PFSK-1 (cell line): ENCODE measurements around the gene ADCY7.

Source experiments
- POLR2AphosphoS5 ChIP-seq: IDR thresholded peaks from 2 replicates; pipeline ENCODE4 v1.6.1; 2012; ENCODE audit warnings: low read depth, mild to moderate bottlenecking, control low read depth, low read length, moderate library complexity
- TAF1 ChIP-seq: IDR thresholded peaks from 2 replicates; pipeline ENCODE4 v1.6.1; 2012; ENCODE audit warnings: low read length, control low read depth, borderline replicate concordance; ENCODE audit not compliant: insufficient read depth
- TF ChIP-seq, protein P1 (sequence below), 2 experiments: IDR thresholded peaks; 2 replicates each; pipeline versions ENCODE4 v1.6.1 to v1.8.0; 2011 to 2012; ENCODE audit warnings: low read depth in 2 of 2, low read length in 2 of 2, control low read depth in 1 of 2, inconsistent platforms in 1 of 2, mild to moderate bottlenecking in 1 of 2, moderate library complexity in 1 of 2; ENCODE audit not compliant: insufficient read depth in 1 of 2

DNA sequence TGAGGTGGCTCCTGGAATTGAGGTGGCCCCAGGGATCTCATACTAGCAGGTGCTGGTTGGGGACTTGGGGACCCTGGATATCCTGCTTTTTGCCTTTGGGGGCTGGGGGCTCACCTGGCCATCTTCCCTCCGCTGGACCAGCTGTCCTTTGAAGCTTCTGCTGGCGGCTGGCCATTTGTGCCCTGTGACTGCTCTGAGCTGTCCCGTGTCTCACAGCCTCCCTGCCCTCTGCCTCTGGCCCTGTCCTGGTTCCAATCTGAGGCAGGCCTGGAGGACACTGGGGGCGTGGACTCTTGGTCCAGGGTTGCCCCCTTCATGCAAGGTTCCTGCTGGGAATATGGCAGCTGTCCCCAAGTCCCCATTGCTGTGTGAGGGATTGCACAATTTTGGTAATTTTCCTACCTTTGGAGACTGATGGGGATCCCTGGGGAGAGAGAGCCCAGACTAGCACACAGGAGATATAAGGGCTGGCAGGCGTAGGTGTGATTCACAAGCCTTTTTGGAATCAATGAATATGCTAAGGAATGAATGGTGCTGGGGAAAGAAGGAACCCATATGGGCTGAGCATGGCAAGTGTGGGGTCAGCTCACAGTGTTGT, 19.2 kb downstream of the ADCY7 start:
- TF ChIP-seq POLR2AphosphoS5 (no peak), TAF1 (no peak)
- TF ChIP-seq, protein P1, sequence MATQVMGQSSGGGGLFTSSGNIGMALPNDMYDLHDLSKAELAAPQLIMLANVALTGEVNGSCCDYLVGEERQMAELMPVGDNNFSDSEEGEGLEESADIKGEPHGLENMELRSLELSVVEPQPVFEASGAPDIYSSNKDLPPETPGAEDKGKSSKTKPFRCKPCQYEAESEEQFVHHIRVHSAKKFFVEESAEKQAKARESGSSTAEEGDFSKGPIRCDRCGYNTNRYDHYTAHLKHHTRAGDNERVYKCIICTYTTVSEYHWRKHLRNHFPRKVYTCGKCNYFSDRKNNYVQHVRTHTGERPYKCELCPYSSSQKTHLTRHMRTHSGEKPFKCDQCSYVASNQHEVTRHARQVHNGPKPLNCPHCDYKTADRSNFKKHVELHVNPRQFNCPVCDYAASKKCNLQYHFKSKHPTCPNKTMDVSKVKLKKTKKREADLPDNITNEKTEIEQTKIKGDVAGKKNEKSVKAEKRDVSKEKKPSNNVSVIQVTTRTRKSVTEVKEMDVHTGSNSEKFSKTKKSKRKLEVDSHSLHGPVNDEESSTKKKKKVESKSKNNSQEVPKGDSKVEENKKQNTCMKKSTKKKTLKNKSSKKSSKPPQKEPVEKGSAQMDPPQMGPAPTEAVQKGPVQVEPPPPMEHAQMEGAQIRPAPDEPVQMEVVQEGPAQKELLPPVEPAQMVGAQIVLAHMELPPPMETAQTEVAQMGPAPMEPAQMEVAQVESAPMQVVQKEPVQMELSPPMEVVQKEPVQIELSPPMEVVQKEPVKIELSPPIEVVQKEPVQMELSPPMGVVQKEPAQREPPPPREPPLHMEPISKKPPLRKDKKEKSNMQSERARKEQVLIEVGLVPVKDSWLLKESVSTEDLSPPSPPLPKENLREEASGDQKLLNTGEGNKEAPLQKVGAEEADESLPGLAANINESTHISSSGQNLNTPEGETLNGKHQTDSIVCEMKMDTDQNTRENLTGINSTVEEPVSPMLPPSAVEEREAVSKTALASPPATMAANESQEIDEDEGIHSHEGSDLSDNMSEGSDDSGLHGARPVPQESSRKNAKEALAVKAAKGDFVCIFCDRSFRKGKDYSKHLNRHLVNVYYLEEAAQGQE (IDR thresholded peaks at IDR 0.05; ENCODE audit: insufficient read depth in 1 of 2, low read depth in 2 of 2, low read length in 2 of 2), result no peak
